BLaER1 treated with 17β-estradiol and CSF1 and Interleukin-3, amounts not matched to agents 10 nM and 100 nM (cell line): Measurements from ENCODE around the gene CLDN18.
A peak's percentile ranks its signal among the peaks of the same experiment; 100 is the strongest.

Experiments used
- H3K27ac ChIP-seq, 11 experiments: shearing (Covaris generic); formaldehyde crosslinking; 2 replicates each; pipeline ENCODE4 v1.8.1; 2022
- H3K27me3 ChIP-seq, 11 experiments: shearing (Covaris generic); formaldehyde crosslinking; 2 replicates each; pipeline ENCODE4 v1.8.1; 2022
- H3K36me3 ChIP-seq, 11 experiments: shearing (Covaris generic); formaldehyde crosslinking; 2 replicates each; pipeline ENCODE4 v1.8.1; 2022
- H3K4me1 ChIP-seq, 10 experiments: shearing (Covaris generic); formaldehyde crosslinking; 2 replicates each; pipeline ENCODE4 v1.8.1; 2022
- H3K4me2 ChIP-seq, 11 experiments: shearing (Covaris generic); formaldehyde crosslinking; 2 replicates each; pipeline ENCODE4 v1.8.1; 2022
- H3K4me3 ChIP-seq, 10 experiments: shearing (Covaris generic); formaldehyde crosslinking; 2 replicates each; pipeline ENCODE4 v1.8.1; 2022
- H3K9ac ChIP-seq, 11 experiments: shearing (Covaris generic); formaldehyde crosslinking; 2 replicates each; pipeline ENCODE4 v1.8.1; 2022
- H3K9me3 ChIP-seq, 11 experiments: shearing (Covaris generic); formaldehyde crosslinking; replicated peaks in 1 of 11; 2 replicates each; pipeline ENCODE4 v1.8.1; 2022
- H4K20me1 ChIP-seq, 11 experiments: shearing (Covaris generic); formaldehyde crosslinking; 2 replicates each; pipeline ENCODE4 v1.8.1; 2022
- Cebpa-rat ChIP-seq, 11 experiments: shearing (Covaris generic); IDR thresholded peaks; 2 replicates each; pipeline ENCODE4 v1.8.1; 2022

The CLDN18 gene

DNA sequence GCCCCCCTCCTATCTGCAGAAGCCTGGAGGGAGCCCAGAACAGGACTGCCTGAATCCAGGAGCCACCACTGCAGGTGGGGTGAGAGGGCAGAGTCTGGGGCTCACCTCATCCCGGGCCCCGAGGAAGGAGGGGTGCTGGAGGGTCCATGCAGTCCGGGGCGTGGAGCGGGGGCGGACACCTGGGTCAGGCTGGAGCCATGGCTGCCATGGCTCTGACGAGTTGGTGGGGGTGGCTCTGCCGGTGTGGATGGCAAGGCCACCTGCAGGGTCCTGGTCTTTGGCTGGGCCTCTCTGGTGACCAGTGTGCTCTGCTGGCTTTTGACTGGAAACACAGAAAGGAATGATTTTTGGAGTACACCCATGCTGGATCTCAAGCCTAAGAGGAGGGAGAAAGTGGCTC is 58.1 kb downstream of the CLDN18 start:
- no peak overlapping the region for H3K9ac ChIP-seq
- H3K9me3 ChIP-seq, result 0 out of 22 replicates have a peak, but pooled peaks cover 0 to 2% (median 0%) of the 10 kb centered on the region in 11 experiments
- no peak overlapping the region for H3K4me2 ChIP-seq
- H3K4me3 ChIP-seq, result no peak overlapping the region
- no peaks in the 10 kb centered on the region for H4K20me1 ChIP-seq
- no peaks in the 10 kb centered on the region for H3K27me3 ChIP-seq
- no peak overlapping the region for H3K27ac ChIP-seq
- H3K36me3 ChIP-seq, result no peaks in the 10 kb centered on the region
- TF ChIP-seq Cebpa-rat (IDR thresholded peaks at IDR 0.05), result no peak
- H3K4me1 ChIP-seq, result no peaks in the 10 kb centered on the region

DNA sequence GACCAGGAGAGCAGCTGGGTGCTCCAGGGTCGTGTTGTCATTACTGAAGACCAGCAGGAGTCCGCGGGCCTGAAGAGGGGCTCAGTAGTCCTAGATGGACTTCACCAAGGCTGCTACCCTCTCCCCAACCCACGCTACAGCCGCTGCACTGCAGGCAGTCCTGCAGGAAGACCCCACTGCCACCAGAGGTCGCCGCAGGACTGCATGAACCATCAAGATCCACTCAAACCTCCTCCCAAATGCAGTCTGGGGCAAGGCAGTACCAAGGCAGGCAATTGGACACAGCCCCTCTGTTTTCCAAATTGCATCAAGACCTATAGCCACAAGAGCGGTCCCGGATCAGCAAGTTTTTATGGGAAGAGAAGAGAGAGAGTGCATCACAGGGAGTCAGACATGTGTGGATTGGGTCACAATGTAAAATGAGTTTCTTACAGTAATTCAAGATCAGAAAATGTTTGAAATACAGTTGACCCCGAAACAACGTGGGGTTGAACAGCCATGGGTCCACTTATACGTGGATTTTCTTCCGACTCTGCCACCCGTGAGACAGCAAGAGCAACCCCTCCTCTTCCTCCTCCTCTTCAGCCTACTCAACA is 58.7 kb downstream of the CLDN18 start:
- Histone ChIP-seq H3K27me3 (no peaks in the 10 kb centered on the region), H3K9ac (no peak overlapping the region), H3K9me3 (0 out of 22 replicates have a peak, but pooled peaks cover 0 to 8% (median 0%) of the 10 kb centered on the region in 11 experiments), H3K4me1 (no peaks in the 10 kb centered on the region), H4K20me1 (no peaks in the 10 kb centered on the region), H3K36me3 (no peaks in the 10 kb centered on the region), H3K4me2 (no peak overlapping the region), H3K27ac (no peak overlapping the region), H3K4me3 (no peak overlapping the region)
- no peak for TF ChIP-seq Cebpa-rat (IDR thresholded peaks at IDR 0.05)

DNA sequence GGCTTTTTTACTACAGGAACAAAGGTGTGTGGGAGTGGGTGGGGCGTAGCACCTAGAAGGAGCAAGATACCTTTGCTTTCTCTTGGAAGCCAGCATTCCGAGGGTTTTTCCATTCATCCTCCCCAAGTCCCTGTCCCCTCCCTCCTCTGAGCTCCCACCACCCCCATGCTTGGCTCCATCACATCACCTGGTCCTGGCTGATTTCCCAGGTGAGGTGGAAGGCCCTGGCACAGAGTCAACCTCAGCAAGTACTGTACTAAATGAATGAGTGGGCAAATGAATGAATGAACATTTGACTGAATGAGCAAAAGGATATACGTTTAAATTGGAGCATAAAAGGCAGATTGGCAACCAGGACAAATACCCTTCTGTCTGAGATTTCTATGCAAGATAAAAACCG is 60.0 kb downstream of the CLDN18 start:
- Histone ChIP-seq H3K27ac (no peak overlapping the region), H3K27me3 (no peaks in the 10 kb centered on the region), H3K4me2 (no peak overlapping the region), H3K9ac (no peak overlapping the region), H3K4me1 (no peaks in the 10 kb centered on the region), H3K4me3 (no peak overlapping the region), H3K9me3 (peaks cover 0 to 11% (median 0%) of the 10 kb centered on the region in 11 experiments; a peak in 2 of 22 replicates), H4K20me1 (no peaks in the 10 kb centered on the region), H3K36me3 (no peaks in the 10 kb centered on the region)
- TF ChIP-seq Cebpa-rat (IDR thresholded peaks at IDR 0.05), result no peak

DNA sequence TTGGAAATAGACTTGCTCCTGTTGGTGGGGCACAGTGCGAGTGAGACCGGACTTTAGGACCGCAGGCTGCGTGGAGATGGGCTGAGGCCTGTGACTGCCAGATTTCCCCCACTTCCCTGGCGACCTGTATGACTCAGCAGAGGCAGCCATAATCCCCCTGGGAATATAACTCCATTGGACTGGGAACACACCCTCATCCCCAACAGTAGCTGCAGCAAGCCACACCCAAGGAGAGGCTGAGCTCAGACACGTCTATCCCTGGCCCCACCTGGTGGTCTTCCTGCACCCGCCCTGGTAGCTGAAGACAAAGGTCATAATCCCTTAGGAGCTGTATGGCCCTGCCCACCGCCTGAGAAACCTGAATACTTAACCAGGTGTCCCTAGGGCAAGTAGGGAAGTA is 62.8 kb downstream of the CLDN18 start:
- Histone ChIP-seq H4K20me1 (no peaks in the 10 kb centered on the region), H3K36me3 (no peaks in the 10 kb centered on the region), H3K27ac (no peak overlapping the region), H3K27me3 (no peaks in the 10 kb centered on the region), H3K9ac (no peak overlapping the region), H3K4me2 (no peak overlapping the region), H3K4me1 (peaks cover 0 to under 1% (median 0%) of the 10 kb centered on the region in 10 experiments; a peak in 1 of 20 replicates), H3K9me3 (peaks cover 0 to 11% (median 0%) of the 10 kb centered on the region in 11 experiments; a peak in 2 of 22 replicates), H3K4me3 (no peak overlapping the region)
- no peak for TF ChIP-seq Cebpa-rat (IDR thresholded peaks at IDR 0.05)

DNA sequence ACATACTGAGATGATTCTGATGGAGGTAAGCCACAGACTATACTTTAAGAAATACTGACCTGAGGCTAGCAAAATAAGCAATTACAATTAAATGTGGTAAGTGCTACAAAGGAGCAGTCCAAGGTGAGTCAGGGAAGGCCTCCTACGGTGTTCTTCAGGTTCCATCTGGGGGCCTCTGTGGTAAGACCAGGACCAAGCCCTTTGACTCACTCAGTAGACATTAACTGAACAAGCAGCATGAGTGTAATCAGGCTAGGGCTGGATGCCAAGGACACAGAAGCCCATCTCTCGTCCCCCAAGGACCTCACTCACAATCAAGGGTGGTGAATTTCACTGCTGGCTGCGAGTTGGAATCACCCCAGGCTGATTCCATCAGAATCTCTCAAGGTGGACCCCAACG is 68.1 kb downstream of the CLDN18 start:
- Histone ChIP-seq H3K4me1 (peaks cover 6 to 38% (median 22%) of the 10 kb centered on the region in 10 experiments; a peak in 19 of 20 replicates), H3K4me3 (no peak overlapping the region), H3K9ac (no peak overlapping the region), H3K9me3 (peaks cover 0 to 11% (median 0%) of the 10 kb centered on the region in 11 experiments; a peak in 2 of 22 replicates), H3K27me3 (no peaks in the 10 kb centered on the region), H3K27ac (no peak overlapping the region), H3K36me3 (no peaks in the 10 kb centered on the region), H4K20me1 (no peaks in the 10 kb centered on the region), H3K4me2 (peak overlapping the region in 5 of 11 experiments; percentile 2 to 66 (median 54); a peak in 5 of 22 replicates)
- TF ChIP-seq Cebpa-rat (IDR thresholded peaks at IDR 0.05), result no peak

DNA sequence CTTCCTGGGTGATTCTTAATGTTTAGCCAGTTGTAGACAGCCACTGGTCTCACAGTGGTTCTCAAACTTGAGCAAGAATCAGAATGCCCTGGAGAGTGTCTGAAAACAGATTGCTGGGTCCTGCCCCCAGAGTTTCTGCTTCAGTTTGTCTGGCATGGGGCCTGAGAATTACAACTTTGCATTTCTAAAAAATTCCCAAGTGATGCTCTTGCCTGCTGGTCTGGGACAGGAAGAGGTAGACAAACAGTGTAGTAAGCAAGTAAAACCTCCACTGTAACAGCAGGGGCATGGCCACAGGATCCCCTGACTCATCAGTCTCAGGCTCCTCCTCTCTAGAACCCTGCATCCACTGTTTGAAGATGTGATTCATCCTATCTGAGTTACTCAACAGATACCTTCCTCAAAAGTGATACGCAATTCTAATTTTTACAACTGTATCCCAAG is 69.0 kb downstream of the CLDN18 start:
- H3K36me3 ChIP-seq, result no peaks in the 10 kb centered on the region
- H3K9me3 ChIP-seq, result peaks cover 0 to 4% (median 0%) of the 10 kb centered on the region in 11 experiments; a peak in 2 of 22 replicates
- H4K20me1 ChIP-seq, result no peaks in the 10 kb centered on the region
- no peak overlapping the region for H3K4me3 ChIP-seq
- TF ChIP-seq Cebpa-rat (IDR thresholded peaks at IDR 0.05), result no peak
- no peak overlapping the region for H3K9ac ChIP-seq
- H3K27ac ChIP-seq, result peak overlapping the region in 4 of 11 experiments; percentile 26 to 50 (median 39); a peak in 6 of 22 replicates
- H3K4me2 ChIP-seq, result peak overlapping the region in 6 of 11 experiments; percentile 2 to 66 (median 47); a peak in 12 of 22 replicates
- no peaks in the 10 kb centered on the region for H3K27me3 ChIP-seq
- H3K4me1 ChIP-seq, result peaks cover 6 to 40% (median 22%) of the 10 kb centered on the region in 10 experiments; a peak in 19 of 20 replicates

DNA sequence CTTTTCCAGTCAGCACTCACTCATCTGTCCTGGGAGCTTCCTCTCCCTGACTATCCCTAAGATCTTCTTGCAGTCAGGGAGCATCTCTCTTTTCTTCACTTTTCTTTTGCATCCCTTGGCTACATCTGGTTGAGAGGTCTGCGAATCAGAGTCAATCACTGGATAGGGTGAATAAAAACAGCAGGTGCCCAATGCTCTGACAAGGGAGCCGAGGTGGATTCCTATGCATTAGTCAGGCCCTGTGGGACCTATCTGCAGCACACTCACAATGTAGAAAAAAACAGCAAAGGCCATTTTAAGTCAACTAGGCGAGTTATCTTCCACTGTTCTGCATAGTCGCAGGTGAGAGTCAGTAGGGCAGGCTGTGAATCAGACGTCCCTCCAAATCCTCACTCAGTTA is 69.9 kb downstream of the CLDN18 start:
- H3K36me3 ChIP-seq, result no peaks in the 10 kb centered on the region
- H3K27me3 ChIP-seq, result no peaks in the 10 kb centered on the region
- no peak for TF ChIP-seq Cebpa-rat (IDR thresholded peaks at IDR 0.05)
- H3K27ac ChIP-seq, result no peak overlapping the region
- no peaks in the 10 kb centered on the region for H4K20me1 ChIP-seq
- peak overlapping the region in 4 of 11 experiments; percentile 2 to 66 (median 54); a peak in 7 of 22 replicates for H3K4me2 ChIP-seq
- no peak overlapping the region for H3K9ac ChIP-seq
- no peak overlapping the region for H3K4me3 ChIP-seq
- peaks cover 6 to 40% (median 22%) of the 10 kb centered on the region in 10 experiments; a peak in 19 of 20 replicates for H3K4me1 ChIP-seq
- H3K9me3 ChIP-seq, result no peaks in the 10 kb centered on the region; a peak in 1 of 22 replicates

DNA sequence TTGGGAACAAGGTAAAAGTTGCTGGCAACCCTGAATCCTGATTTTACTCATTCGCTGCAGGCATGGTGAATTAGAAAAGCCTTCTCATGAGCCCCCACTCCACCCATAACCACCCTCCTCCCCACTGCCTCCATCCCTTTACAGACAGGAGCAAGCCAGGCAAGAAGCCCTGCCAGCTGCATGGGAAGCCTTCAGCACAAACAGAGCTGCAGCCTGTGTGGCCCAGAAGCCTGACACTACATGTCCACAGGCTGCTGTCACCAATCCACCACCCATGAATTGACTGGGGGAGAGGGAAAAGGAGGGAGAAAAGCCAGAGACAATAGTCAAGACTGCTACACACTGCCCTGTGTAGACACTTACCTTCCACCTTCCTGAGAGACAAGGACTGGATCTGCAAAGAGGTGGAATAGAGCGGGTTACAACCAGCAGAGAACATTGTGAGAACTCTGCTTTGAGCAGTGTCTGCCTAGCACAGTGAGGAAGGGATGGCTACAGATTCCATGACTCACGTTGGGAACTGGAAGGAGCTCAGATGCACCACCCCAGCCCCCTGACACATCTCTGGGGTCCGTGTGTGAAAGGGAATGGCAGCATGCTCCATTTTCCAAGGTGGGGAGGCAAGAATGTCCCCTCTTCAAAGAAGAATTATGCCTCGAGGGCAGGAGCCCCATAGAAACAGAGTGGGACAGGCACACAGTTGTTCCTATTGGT is 71.6 kb downstream of the CLDN18 start:
- Histone ChIP-seq H3K4me3 (no peak overlapping the region), H3K9ac (no peak overlapping the region)

More for the DNA sequence above, 71.6 kb downstream of the CLDN18 start:
- TF ChIP-seq Cebpa-rat (IDR thresholded peaks at IDR 0.05), result no peak
- Histone ChIP-seq H3K27ac (no peak overlapping the region), H3K4me2 (peak overlapping the region in 4 of 11 experiments; percentile 1 to 42 (median 14); a peak in 2 of 22 replicates), H3K36me3 (no peaks in the 10 kb centered on the region), H3K9me3 (no peaks in the 10 kb centered on the region), H4K20me1 (no peaks in the 10 kb centered on the region), H3K27me3 (no peaks in the 10 kb centered on the region), H3K4me1 (peaks cover 6 to 40% (median 22%) of the 10 kb centered on the region in 10 experiments; a peak in 19 of 20 replicates)
